ENCODE measurements around the gene PCDHGA1.

DNA sequence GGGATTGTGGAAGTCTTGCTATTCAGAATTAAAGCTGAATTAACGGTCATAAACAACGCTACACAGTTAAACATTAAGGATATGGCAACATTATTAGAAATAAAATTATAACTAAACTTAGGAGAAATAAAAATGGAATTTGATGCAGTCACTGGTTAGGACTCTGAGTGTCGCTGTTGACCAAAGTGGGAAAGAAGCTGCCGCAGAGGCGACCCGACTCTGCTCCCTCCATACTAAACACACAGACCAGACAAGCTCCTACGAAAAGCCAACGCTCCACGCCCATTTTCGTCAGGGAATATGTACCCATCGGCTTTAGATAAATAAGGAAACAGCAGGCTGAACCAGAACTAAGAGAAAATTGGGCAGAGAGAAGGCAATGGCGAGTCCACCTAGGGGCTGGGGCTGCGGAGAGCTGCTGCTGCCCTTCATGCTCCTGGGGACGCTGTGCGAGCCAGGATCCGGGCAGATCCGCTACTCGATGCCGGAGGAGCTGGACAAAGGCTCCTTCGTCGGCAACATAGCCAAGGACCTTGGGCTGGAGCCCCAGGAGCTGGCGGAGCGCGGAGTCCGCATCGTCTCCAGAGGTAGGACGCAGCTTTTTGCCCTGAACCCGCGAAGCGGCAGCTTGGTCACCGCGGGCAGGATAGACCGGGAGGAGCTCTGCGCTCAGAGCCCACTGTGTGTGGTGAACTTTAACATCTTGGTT is 33.8 kb downstream of the PCDHGA1 start, which contains the start of gene PCDHGA5:
- no peak for TF ChIP-seq EZH2 (IDR thresholded peaks at IDR 0.05; ENCODE audit: borderline replicate concordance, low read length)
- TF ChIP-seq, protein P1, sequence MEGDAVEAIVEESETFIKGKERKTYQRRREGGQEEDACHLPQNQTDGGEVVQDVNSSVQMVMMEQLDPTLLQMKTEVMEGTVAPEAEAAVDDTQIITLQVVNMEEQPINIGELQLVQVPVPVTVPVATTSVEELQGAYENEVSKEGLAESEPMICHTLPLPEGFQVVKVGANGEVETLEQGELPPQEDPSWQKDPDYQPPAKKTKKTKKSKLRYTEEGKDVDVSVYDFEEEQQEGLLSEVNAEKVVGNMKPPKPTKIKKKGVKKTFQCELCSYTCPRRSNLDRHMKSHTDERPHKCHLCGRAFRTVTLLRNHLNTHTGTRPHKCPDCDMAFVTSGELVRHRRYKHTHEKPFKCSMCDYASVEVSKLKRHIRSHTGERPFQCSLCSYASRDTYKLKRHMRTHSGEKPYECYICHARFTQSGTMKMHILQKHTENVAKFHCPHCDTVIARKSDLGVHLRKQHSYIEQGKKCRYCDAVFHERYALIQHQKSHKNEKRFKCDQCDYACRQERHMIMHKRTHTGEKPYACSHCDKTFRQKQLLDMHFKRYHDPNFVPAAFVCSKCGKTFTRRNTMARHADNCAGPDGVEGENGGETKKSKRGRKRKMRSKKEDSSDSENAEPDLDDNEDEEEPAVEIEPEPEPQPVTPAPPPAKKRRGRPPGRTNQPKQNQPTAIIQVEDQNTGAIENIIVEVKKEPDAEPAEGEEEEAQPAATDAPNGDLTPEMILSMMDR (conservative IDR thresholded peaks at IDR 0.05 in 1 of 2, IDR thresholded peaks at IDR 0.05 in 1 of 2; ENCODE audit: extremely low read depth in 1 of 2, insufficient read depth in 1 of 2, low read depth in 1 of 2, low read length in 2 of 2): peak in 1 of 2 donors; percentile 13
